Measurements from ENCODE around the gene LAMC2. TPM values are rescaled to one million over a fixed set of nuclear protein-coding genes. Genes with fewer than 3 reads are reported as not detected.
A peak's percentile ranks its signal among the peaks of the same experiment; 100 is the strongest.
"Not testable (repeated sequence)": the region's sequence is repeated elsewhere in the genome, so short reads cannot be mapped to it uniquely, and the experiment has no call there.

The LAMC2 gene
- total RNA-seq, 1 donor from 2014 or later = 128 TPM

- no peak for DNase-seq (ENCODE audit: low read depth)
Observed at GRCh38 chr1:183263886-183264602, 78.0 kb downstream of the LAMC2 start.

DNA sequence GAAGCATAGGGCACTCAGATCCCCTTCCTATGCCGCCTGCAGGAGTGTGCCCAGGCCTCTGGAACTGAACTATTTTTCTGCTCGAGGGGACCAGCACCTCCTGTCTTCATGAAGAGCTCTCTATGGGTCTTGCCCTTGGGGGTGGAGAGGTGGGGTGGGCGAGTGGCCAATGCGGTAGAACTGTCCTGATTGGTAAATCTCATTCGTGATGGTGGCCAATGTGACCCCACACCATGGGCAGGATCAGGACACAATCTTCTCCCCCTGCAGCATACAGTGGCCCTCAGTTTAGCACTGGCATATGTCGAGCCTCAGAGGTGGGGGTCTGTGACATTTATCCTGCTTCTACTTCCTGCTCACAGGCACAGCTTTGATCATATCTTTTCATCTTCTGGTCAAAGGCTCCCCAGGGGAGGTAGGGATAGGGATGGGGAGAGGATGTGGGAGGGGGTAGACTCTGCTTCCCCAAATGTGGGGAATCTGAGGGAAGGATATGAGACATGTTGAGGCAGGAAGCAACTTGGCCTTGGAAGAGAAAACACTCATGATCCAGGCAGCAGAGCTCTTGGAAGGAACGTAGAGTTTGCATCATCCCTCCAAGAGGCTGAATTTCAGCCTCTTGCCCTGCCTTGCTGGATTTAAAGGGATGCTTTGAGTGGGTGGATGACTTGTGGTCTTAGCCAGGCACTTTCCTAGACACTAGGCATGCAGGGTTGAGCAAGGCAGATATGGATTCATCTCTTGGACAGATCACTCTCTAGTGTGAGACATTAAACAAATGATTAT is 81.8 kb downstream of the LAMC2 start:
- peak; percentile 47 for DNase-seq (ENCODE audit: low read depth)

DNA sequence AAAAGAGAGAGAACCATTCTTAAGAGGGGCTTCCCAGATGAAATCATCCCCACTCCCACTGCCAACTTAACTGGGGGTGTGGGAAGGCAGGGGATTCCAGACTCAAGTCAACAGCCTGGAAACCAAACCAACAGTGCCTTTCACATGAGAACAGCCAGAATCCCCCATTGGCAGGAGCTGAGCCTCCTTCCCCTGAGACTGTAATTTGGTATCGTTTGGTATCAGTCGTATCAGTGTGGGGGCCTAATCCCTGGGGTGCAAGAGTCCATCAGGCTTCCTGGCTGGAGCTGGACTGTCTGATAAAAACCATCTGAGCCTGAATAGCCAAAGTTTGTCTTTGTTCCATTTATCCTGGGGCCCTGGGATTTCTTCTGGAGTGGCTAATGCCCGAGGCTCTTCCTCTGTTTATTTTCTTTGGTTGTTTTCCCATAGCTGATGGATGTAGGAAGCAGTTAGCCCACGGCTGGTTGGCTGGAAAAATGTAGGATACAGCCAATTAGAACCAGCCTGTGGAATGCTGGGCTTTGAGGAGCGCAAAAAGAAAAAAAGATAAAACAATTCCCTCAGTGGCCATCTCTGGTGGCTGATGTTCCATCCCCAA is 84.6 kb downstream of the LAMC2 start:
- peak; percentile 89 for DNase-seq (ENCODE audit: low read depth)

- DNase-seq (ENCODE audit: low read depth) = peak; percentile 92
Observed at GRCh38 chr1:183272390-183272848, 86.4 kb downstream of the LAMC2 start.

DNA sequence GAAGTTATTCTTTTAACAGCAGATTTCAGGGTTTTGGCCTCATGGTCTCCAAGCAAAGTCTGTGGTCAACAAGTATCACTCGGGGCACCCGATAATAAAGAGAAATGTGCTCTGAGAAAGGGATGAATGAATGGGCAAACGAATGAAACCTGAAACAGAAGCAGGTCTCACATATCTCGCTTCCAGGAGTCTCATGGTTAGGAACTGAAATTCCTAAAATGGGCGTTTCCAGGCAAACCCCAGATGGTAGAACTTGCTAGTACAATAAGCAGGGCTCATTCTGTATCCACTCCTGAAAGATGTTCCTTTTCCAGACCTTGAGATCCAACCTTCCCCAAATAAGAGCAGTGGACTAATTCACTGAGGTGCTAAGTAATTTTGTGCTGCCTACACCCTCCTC is 87.2 kb downstream of the LAMC2 start:
- DNase-seq (ENCODE audit: low read depth) = no peak

- not testable (repeated sequence) for DNase-seq (ENCODE audit: low read depth)
Observed at GRCh38 chr1:183273984-183274383, 87.9 kb downstream of the LAMC2 start.

- no peak for DNase-seq (ENCODE audit: low read depth)
Observed at GRCh38 chr1:183274836-183275235, 88.8 kb downstream of the LAMC2 start.

DNA sequence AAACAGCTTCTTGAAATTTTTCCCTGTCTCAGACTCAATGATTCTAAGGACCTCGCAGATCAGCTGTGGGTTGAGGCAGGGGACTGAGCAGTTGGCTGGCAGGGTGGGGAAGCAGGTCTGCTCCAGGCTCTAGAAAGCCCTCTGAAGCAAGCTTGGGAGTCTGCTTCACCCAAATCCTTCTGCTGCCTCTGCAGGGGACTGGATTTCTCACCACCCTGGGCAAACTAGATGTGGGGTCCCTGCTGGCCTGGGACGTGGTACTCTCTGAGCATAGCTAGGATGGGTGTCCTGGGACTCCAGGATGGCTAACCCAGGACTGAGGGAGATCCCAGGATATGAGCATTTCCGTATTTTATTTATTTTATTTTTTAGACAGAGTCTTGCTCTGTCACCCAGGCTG is 89.3 kb downstream of the LAMC2 start:
- DNase-seq (ENCODE audit: low read depth) = no peak

DNA sequence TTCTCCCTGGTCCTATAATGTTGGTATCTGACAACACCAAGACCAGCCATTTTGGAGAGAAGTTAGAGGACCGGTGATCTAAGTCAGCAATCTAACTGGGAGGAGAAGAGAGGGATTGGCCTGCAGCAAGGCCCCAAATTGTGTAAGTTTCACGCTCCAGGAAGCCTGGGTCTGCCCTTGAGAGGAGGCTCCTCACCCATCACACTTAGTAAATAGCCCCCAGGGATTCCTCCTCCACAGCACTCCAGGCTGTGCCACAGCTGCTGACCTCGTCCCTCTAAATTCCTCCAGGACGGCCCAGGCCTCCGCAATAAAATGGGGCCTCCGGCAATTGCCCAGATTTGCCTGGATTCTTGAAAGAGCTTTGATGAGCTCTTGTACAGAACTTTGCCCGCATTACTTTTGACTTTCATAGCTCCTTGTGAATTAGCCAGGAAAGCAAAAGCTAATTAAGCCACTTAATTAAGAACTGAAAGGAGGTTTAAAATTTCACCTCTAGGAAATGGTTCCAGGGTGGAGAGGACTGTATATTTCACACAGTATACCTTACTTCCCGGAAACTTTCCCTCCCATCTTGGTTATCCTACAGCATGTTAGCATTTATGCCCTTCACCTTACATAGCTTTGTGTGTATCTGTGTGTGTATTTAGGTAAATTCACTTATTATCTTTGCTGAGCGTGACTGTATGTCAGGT is 90.5 kb downstream of the LAMC2 start:
- DNase-seq (ENCODE audit: low read depth) = peak; percentile 76

DNA sequence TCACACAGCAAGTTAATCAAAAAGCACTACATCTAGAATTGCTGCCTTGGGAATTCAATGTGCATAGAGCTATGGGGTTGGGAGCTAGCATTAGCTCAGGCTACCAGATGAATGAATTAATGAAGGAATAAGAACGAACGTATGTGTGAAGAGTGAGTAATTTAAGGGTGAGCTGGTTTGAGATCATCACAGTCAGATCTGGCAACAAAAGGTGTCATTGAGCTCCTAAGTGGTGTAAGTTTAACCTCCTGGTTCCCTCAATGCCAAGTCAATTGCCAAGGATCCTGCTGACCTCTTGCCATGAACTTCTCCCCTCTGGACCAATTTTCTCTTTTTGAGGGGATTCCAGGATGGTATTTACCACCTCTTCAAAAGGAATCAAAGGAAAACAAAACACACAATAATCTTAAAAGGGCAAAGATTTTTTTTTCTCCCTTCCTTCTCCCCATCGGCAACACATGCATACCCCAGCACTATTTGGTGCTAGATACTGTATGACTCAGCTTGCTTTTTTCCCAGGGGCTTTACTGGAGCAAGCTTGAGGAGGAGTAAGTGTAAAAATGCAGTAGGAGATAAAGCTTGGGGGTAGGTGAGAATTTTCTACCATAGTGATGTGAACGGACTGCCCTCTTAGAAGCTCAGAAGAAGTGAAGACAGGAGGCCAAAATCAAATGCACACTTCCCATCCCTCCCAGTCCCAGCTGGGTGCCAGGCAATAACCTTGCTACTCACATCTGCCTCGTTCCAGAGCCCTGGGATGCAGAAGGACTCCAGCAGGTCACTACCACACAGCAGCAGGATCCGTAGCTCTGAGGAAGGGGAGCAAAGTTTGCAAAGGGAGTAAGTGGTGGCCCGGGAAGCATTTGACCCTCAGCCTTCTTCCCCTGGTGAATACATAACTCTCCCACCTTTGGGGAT is 92.0 kb downstream of the LAMC2 start:
- peak; percentile 74 for DNase-seq (ENCODE audit: low read depth)

DNA sequence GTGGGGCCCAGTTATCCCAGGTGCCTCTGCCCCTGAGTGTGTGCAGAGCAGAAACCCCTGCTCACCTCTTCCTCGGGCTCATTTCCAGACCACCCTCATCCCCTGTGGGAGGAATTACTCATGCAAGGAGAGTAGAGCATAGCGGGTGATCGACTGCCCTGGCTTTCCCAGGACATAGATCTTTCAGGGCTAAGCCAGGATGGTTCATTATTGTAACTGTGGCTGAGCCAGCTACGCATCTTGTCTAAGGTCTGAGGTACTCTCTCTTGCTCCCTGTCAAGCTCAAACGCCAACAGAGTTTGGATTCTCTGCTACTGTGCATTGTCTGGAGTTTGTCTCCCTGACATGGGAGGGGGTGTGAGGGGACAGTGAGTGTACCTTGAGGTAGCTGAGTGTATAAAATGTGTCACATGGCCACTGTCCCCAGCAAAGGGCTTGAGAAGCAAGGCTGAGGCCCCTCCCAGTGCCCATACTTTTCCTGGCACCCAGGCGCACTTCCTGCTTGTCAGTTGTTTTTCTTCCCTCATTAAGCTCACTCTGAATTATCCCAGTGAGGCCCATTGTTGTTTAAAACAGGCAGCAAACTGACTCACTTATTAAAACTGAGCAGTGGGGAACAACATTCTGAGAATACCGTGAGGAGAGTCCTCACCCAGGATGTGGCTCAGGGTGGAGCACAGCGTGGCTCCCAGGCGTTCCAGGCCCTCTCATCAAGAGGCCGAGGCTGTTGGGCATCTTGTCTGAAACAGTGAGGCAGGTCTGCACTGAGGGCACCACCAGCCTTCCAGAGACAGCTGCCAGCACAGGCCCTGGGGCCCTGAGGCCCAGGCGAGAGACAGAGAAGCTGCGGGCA is 92.9 kb downstream of the LAMC2 start:
- DNase-seq (ENCODE audit: low read depth) = peak; percentile 96

- DNase-seq (ENCODE audit: low read depth) = peak; percentile 49
Observed at GRCh38 chr1:183279835-183280234, 93.8 kb downstream of the LAMC2 start.

- DNase-seq (ENCODE audit: low read depth) = peak; percentile 46
Observed at GRCh38 chr1:183281039-183281438, 95.0 kb downstream of the LAMC2 start.

DNA sequence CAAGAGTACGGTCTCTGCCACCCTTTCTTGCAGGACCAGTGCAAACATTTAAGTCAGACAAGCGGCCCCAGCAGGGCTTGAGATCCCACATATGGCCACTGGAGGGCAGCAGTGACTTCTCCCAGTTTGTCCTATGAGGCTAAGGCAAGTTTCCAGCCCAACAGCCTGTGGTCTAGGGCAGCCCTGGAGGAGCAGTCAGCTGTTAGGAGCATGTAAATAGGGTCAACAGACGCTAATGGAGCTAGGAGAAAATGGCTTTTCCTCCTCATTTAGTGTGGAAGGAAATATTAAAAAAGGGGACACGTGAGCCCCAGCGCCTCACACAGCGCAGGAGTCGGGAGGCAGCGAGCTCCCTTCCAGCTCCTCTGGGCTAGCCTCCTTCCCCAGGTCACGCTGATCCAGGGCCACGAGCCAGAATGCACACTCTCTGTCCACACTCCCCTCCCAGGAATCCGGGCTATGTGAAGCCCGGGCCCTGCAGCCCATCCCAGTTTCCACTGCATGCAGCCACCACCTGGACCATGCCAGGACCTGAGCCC is 95.6 kb downstream of the LAMC2 start:
- DNase-seq (ENCODE audit: low read depth) = peak; percentile 89

GRCh38 chr1:183282101-183282855 is 96.2 kb downstream of the LAMC2 start:
- no peak for DNase-seq (ENCODE audit: low read depth)

- DNase-seq (ENCODE audit: low read depth) = no peak
Observed at GRCh38 chr1:183283286-183283685, 97.2 kb downstream of the LAMC2 start.

DNA sequence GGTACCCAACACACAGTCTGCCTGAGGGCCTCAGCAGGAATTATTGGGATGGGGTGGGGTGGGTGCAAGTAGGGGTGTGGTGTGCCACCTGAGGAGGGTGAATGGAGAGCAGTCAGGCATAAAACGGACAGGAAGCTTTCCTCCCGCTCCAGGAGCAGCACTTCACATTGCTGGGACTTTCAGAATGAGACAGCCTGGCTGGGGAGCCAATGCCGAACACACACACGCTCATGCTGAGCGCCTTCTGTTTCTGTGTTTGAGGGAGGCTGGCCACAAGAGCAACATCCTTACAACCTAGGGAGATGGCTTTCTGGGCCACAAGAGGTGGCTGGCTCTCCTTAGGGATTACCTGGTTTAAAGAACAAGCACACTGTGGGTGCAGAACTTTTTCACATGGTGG is 98.0 kb downstream of the LAMC2 start:
- no peak for DNase-seq (ENCODE audit: low read depth)

DNA sequence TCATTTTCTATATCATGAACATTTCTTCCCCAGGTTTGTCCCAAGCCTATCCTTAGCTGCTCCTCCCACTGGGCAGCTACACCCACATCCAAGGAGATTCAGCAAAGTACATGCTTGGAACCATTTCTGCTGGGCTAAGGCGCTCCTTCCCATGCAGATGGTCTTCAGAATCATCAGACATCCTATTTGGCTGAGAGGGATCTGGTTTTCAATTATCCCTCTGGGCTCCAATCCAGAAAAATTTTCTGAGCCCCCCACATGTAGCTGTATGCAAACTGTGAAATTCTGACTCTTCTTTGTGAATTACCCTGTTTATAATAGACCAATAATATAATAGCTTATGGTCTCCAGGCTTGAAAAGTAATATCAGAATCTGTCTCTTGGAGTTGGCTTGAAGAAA is 99.2 kb downstream of the LAMC2 start:
- no peak for DNase-seq (ENCODE audit: low read depth)

GRCh38 chr1:183285746-183286145 is 99.7 kb downstream of the LAMC2 start:
- no peak for DNase-seq (ENCODE audit: low read depth)

All from renal cortical epithelial cell (primary cell).